GM11168 (cell line): ENCODE data around the gene GTF3C2.

ENCODE experiments used
- in situ Hi-C: fragments of 300-500 bp; cut with MboI; formaldehyde crosslinking; loops from one replicate; pipeline ENCODE4 v1.12.0; 2022; ENCODE audit warnings: low sequenced_read_pairs; ENCODE audit not compliant: unreplicated experiment

The GTF3C2 gene, protein sequence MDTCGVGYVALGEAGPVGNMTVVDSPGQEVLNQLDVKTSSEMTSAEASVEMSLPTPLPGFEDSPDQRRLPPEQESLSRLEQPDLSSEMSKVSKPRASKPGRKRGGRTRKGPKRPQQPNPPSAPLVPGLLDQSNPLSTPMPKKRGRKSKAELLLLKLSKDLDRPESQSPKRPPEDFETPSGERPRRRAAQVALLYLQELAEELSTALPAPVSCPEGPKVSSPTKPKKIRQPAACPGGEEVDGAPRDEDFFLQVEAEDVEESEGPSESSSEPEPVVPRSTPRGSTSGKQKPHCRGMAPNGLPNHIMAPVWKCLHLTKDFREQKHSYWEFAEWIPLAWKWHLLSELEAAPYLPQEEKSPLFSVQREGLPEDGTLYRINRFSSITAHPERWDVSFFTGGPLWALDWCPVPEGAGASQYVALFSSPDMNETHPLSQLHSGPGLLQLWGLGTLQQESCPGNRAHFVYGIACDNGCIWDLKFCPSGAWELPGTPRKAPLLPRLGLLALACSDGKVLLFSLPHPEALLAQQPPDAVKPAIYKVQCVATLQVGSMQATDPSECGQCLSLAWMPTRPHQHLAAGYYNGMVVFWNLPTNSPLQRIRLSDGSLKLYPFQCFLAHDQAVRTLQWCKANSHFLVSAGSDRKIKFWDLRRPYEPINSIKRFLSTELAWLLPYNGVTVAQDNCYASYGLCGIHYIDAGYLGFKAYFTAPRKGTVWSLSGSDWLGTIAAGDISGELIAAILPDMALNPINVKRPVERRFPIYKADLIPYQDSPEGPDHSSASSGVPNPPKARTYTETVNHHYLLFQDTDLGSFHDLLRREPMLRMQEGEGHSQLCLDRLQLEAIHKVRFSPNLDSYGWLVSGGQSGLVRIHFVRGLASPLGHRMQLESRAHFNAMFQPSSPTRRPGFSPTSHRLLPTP

DNA sequence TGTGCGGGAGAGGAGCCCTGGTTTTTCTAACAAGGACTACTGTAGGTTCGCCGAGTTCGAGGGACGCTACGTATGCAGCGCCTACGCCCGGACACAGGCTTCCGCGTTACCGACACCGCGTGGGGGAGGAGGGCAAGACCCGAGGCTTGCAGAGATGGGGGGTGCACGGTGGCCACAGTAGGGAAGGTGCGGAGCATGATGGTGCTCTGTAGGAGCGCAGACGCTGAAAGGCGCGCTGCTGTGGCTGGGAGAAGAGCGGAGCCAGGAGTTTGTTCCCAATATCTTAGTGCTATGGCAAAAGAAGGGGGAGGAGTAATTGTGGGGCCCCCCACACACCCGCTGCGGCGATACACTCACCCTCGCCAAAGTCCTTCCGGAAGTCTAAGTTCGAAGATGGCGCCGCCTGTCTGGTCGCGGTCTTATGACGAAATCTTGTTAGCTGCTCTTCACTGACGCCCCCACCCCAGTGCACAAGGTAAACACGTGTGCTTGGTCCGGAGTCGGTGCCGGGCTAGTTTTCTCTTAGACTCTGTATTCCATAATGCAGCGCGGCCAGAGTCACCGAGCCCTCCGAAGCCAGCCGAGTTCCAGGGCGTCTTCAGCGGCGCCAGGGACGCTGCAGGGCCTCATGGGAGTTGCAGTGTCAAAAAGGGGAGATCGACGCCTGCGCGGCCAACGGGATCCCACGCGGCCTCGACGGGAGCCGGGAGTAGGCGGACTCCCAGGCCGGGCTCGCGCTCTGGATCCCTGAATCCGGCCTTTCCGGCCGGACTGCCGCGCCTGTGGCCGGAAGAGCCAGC, at the start of gene GTF3C2:
Gene GTF3C2, minus strand, starts transcription at position 383 of the 800 bp plus-strand sequence. CDS start 13,210 bp downstream, outside the sequence.
- in situ Hi-C loops, result no loop called here

DNA sequence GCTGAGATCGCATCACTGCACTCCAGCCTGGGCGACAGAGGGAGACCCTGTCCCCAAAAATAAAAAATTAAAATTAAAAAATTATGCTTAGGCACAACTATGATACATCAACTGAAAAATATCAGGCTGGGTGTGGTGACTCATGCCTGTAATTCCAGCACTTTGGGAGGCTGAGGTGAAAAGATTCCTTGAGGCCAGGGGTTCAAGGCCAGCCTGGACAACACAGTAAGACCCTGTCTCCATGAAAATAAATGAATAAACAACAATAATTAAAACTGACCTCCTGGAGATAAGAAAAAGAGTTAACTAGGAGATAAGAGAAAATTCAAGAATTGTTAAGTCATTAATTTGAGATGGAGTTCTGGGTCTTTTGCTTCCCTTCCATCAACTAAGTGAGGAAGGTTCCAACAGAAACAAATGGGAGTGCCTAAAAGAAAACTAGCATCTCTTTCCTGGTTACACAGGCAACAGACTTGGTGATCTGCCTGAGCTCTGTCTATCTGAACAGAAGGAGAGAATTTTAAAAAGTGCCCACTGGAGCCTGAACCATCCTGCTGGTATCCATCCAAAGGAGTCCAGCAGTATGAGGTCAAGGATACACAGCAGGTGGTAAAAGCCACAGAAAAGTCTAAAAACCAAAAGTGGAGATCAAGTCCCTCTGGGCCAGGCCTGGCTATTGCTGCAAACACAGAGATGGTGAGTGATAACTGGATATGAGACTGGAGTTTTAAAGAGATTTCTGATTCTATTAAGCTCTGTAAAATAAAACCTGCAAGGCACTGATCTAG, 44.0 kb upstream of the GTF3C2 start:
- in situ Hi-C loops, result no loop called here

DNA sequence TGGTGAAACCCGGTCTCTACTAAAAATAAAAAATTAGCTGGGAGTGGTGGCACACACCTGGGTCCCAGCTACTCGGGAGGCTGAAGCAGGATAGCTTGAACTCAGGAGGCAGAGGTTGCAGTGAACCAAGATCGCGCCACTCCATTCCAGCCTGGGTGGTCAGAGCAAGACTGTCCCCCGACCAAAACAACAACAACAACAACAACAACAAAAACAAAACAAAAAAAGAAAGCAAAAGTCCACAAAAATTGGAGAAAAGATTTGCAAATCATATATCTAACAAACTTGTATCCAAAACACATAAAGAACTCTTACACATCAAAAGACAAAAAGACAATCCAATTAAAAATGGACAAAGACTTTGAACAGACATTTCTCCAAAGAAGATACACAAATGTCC, 42.4 kb upstream of the GTF3C2 start:
- in situ Hi-C loops, result no loop called here

DNA sequence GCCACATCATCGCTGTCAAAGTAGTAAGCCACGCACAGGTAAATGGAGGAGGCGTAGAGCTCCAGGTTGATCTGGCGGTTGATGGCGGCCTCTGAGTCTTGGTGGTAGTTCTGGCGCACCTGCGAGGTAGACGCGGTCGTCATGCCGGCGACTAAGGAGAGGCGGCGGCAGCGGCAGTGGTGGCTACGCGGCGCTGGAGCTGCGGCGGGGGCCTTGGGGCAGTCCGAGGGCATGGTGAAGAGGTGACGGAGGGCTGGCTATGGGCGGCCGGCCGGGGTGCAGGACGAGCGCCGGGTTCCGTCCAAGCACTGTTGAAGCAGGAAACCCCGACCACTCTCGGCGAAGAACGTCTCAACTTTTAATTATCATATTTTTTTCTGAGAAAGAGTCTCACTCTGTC, 36.7 kb upstream of the GTF3C2 start:
- in situ Hi-C loops, result no loop called here

DNA sequence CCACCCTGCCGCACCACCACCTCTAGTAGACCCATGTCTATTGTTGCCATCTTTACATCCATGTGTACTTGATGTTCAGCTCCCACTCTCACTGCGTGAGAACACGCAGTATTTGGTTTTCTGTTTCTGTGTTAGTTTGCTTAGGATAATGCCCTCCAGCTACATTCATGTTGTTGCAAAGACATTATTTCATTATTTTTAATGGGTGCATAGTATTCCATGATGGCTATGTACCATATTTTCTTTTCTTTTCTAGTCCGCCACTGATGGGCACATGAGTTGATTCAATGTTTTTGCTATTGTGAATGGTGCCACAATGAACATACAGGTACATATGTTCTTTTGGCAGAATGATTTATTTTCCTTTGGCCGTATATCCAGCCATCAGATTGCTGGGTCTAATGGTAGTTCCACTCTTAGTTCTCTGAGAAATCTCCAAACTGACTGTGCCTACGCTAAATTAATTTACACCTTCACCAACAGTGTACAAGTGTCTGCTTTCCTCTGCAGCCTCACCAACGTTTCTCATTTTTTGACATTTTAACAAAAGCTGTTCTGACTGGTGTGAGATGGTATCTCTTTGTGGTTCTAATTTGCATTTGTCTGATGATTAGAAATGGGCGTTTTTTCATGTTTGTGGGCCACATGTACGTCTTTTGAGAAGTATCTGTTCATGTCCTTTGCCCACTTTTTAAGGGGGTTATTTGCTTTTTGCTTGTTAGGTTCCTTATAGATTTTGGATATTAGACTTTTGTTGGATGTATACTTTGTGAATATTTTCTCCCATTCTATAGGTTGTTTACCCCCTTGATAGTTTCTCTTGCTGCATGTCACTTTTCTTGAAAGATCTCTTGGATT, 34.5 kb upstream of the GTF3C2 start:
- in situ Hi-C loops, result no loop called here

DNA sequence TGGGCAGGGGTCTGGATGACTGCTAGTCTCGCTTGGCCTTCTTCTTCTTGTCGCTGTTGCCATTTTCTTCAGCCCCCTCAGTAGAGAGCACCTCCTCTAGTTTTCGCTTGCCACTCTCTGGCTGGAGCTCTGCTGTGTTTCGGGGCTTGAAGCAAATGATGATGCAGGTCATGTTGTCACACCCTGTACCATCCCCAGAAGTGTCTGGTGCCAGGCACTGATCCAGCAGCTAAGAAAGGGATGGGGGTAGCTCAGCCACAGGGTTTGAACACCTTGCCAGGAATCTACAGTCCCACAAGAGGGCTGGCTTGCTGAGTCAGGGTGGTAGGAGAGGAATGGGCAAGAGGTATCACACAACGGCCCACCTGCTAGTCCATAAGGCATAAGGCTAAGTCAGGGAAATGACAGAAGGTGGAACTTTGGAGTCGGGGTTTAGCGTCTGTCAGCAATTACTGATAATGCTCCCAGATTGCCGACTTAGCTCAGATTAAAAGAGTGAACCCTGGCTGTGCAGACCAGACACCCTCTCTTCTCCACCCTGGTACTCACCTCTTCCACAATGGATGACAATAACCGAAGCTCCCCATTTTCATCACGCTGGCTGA, 25.1 kb upstream of the GTF3C2 start:
- in situ Hi-C loops, result no loop called here

DNA sequence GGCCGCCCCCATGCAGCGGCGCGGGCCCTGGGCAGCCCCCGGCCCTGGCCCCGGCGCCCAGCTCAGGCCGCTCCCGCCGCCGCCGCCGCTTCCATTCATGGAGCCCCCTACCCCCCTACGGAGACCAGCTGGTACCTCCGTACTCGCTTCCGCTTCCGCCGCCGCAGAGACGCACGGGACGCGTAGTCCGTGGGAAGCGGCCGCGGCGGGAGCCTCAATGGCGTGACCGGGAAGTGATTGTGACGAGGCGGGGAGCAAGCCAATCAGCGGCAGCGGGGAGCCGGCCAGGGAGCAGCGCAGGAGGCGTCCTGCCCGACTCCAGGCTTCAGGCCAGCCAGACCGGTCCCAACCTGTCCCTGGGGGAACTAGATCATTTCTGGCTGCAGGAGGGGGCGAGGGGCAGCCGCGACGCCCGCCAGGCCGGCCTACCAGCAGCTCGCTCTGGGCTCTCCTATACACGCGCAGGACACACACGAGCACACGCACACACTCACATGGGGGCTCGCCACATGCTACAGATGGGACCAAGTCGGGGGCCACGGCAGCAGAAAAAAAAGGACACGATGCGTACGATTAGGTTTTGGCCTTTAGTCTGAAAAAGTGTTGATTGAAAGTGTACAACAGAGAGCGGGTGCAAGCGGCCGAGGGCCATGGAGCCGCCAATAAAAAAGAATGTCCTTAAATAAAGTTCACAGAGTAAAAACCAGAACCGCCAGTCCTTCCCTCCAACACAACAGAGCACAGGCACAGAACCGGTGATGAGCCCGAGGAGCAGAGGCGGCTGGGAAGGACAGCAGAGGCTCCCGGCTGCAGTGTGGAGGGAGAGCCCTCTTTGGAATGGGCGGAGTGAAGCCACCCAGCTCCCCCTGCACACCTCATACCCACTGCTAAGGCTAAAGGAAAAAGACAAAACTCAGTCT, 24.3 kb upstream of the GTF3C2 start, which contains the start of gene ZNF513:
Gene ZNF513, minus strand, starts transcription at position 109 of the 920 bp plus-strand sequence. CDS start 208 bp downstream, outside the sequence.
- in situ Hi-C loops, result no loop called here

DNA sequence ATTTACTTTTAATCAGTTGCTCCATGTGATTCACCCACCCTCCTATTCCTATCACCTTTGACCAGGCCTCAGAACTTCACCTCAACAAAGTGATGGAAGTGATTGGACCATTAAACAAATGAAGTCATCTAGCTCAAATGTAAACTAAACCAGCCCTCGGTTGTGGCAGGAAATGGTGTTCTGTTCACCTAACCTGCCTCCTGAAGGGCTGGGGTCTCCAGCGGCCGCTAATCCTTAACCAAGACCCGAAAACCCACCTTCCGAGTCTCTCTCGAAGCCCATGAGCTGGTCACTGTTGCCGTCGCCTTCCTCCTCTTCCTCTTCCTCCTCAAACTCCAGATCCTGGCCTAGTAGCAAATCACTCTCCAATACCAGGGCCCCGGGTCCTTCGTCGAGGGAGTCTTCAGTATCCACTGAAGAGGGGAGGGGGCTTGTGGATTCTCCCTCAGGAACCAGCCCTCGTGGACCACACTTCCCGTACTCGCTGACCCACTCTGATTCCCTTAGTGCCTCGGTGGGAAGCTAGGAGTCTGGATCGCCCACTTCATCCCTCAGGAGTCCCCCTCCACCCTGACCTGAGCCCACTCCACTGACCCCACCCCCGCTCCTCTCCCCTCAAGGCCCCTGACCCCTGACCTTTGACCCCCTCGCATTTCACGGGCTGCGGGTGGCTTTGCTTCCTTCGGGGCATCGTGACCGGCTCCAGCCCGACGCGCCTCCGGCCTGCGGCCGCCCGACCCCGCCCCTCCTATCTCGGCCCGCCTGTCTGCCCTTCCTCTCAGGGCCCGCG, 23.5 kb upstream of the GTF3C2 start:
- in situ Hi-C loops, result no loop called here

DNA sequence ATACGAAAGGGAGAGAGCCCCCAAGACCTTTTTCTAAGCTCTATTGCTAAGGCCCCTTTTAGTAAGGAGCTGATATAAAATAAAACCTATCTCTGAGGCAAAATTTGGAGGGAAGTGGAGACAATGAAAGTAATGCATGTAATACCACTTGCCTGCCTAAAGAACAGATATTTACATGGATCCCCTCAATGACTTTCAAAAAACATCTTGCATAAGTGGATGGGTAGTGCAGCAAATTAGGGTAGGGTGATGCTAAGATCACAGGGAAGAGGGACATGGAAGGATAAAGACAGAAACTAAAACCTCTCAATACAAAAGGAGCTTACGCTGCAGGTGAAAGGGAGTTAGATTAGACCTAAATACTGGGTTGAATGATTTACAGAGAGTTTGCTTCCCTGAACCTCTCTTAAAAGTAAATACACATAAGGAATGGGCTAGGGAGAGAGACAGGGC, 22.8 kb upstream of the GTF3C2 start:
- in situ Hi-C loops, result no loop called here

DNA sequence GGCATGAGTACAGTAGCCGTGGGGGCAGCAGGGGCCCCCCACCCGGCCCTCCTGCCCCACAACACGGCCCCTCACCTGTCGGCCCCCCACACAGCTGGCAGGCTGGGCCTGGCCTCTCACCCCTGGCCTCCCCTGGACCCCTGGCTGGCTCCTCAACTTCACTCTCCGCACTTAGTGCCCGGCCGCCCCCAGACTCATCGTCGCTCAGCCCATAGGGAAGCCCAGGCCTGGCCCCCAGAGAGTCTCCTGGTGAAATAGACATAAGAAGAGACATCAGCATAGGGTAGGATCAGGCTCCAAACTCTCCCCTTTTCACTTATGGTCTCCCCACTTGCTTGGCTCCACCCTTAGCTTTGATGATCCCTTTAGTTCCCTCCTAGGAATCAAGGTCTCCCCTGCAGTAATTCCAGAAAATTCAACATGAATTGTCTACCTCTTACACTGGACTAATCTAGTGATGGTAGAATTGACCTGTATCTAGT, 22.3 kb upstream of the GTF3C2 start:
- in situ Hi-C loops, result no loop called here

DNA sequence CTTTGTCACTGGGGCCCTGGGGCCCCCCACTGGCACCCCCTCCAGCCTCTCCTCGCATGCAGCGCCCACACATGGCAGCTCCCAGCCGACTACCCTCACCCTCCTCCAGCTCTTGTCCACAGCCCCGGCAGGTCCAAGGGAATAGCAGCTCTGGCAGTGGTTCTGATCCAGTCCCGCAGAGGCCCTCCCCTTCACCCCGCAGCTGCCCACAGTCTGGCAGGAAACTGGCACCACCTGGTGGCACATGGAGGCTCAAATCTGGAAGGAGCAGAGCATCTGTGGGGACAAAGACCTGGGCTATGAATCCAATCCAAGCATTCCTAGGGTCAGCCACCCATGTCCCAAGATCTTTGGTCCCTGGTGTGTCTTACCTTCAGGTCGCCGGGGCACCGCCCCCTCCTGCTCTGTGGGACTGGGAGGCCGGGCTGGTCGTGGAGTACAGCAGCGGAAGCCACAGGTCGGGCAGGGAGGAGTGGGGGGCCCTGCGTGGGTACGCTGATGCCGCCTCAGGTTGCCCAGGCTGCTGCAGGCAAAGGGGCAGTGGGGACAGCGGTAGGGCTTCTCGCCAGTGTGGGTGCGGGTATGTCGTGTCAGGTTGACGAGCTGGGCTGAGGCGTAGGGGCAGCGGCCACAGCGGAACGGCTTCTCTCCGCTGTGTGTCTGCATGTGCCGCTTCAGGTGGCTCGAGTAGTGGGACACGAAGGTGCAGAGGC, 21.7 kb upstream of the GTF3C2 start:
- in situ Hi-C loops, result no loop called here

DNA sequence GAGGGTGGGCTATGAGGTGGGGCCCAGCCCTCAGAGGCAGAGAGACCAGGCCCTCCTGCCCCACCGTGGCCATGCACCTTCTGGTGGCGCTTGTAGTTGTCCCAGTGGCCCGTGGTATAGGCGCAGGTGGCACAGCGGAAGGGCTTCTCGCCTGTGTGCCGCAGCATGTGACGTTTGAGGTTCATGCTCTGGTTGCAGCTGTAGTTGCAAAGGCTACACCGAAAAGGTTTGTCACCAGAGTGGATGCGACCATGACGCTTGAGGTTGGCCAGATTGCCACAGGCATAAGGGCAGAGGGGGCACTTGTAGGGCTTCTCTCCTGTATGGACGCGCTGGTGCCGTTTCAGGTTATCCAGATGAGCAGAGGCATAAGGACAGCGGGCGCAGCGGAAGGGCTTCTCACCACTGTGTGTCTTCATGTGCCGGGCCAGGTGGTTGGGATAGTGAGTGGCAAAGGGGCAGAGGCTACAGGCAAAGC, 21.1 kb upstream of the GTF3C2 start:
- in situ Hi-C loops, result no loop called here

DNA sequence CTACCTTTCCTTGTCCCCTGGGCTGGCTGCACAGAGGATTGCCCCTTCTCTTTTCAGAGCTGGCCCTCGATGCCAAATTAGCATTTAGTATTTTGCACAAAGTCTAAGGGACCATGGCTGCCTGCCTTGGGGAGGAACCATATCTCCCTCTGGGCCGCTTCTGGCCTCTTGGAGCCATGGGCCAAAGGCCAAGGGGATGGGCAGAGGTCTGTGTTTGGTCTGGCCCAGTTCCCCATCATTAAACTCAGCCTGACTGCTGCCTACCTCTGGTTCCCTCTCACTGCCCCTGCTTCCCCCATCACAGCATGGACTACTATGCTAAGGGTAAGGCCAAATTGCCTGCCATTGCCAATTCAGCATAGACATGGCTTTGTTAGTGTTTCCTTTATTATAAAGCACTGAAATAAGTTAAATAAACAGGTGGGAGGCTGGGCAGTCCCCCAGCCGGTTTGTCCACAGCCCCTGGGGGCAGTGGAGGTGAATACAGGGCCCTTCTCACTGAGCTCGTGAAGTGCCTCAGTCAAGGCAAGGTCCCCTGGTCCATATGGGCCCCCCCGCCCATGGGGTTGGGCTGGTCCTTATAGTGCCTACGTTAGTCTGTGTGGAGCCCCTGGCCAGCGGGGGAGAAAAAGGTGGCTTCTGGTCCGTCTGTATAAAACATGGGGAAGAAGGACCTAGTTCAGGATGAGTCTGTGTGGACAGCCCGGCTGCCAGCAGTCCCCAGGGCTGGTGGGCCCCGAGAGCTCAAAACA, 20.5 kb upstream of the GTF3C2 start:
- in situ Hi-C loops, result no loop called here

DNA sequence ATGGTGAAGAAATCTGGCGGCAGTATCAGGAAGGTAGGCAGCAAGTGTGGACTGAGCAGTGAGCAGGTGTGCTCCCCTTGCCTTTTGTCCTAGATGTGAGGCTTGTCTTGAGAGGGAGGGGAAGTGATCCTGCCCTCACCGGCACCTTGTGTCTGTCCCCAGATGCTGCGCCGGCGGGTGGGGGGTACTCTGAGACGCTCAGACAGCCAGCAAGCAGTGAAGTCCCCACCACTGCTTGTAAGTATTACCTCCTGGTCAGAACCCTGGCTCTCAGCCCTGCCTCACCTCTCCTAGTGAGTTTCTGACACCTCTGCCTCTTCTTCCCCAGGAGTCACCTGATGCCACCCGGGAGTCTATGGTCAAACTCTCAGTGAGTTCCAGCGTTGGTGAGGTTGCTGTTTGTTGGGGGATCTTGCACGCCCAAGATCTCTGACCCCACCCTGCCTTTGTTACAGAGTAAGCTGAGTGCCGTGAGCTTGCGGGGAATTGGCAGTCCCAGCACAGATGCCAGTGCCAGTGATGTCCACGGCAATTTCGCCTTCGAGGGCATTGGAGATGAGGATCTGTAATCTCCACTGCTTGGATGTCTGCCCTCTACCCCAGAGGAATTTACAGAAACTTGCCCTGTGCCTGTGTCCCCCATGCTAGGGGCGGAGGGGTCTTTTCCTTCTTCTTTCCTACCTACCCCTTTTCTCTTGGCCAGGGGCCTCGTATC, 19.7 kb upstream of the GTF3C2 start:
- in situ Hi-C loops, result no loop called here
